Activated CD8-positive, alpha-beta T cell treated with anti-CD3 and anti-CD28 coated beads for 36 hours (primary cell): Measurements from ENCODE around the gene IL2RA. TPM values are rescaled to one million over a fixed set of nuclear protein-coding genes. Genes with fewer than 3 reads are reported as not detected.

Source experiments
- ATAC-seq: fragments of 200-7000 bp; cut with Tn5 transposase; one replicate; pipeline ENCODE4 v1.10.0; 2021; ENCODE audit warnings: mild to moderate bottlenecking, moderate library complexity
- CTCF ChIA-PET: fragments of 350-600 bp; sonication (Branson Sonifier 250); formaldehyde crosslinking; loops from one replicate; lab custom pipeline; 2021; ENCODE audit warnings: antibody characterized with exemption; lab: Charles Lee
- POLR2A ChIA-PET: fragments of 350-600 bp; sonication (Branson Sonifier 250); formaldehyde crosslinking; loops from one replicate; lab custom pipeline; 2021; ENCODE audit warnings: antibody characterized with exemption; lab: Charles Lee
- DNase-seq: peaks from one replicate; pipeline ENCODE4 v3.0.0-alpha.2; 2020
- H3K27ac Mint-ChIP-seq: one replicate; pipeline ENCODE4 v1.8.0; 2021; ENCODE audit warnings: mild to moderate bottlenecking, mixed read lengths
- H3K27me3 Mint-ChIP-seq: one replicate; pipeline ENCODE4 v1.8.0; 2021; ENCODE audit warnings: mixed read lengths
- H3K36me3 Mint-ChIP-seq: one replicate; pipeline ENCODE4 v1.8.0; 2021; ENCODE audit warnings: low read depth, mixed read lengths
- H3K4me1 Mint-ChIP-seq: one replicate; pipeline ENCODE4 v1.8.0; 2021; ENCODE audit warnings: low read depth, mixed read lengths
- H3K4me3 Mint-ChIP-seq: one replicate; pipeline ENCODE4 v1.8.0; 2021; ENCODE audit warnings: mild to moderate bottlenecking, moderate library complexity, mixed read lengths
- H3K9me3 Mint-ChIP-seq: one replicate; pipeline ENCODE4 v1.8.0; 2021; ENCODE audit warnings: mixed read lengths
- CTCF ChIP-seq: fragments of 200-600 bp; IDR thresholded peaks from one replicate; pipeline ENCODE4 v1.8.0; 2022; ENCODE audit warnings: antibody characterized with exemption, mild to moderate bottlenecking
- intact Hi-C: fragments of 100-400 bp; cut with micrococcal nuclease; formaldehyde crosslinking; loops from one replicate; pipeline ENCODE4 v1.10.0; 2022
- total RNA-seq, 2 experiments: library from RNA; stranded (reverse); gene quantifications; one replicate each; pipeline ENCODE4 v1.2.3, GENCODE V29; 2021

Gene IL2RA
- total RNA-seq, 2 experiments from 2014 or later, result 868 to 874 TPM

GRCh38 chr10:5968681-5969453 is 93.3 kb downstream of the IL2RA start:
- DNase-seq (no peak), ATAC-seq (no peak)
- intact Hi-C loops, result no loop called here
- ChIA-PET CTCF (interaction anchor here (0.9 to 1.6 kb wide), 2 partner anchors 11 to 79 kb away, joined by 3 read pairs; partner anchors contain the start of genes ANKRD16 and FBH1), POLR2A (interaction anchor here (0.5 to 0.6 kb wide), 2 partner anchors 67 to 110 kb away, joined by 3 read pairs; no protein-coding TSS in a partner anchor)
- TF ChIP-seq CTCF, result no peak
- Mint-ChIP-seq H3K9me3 (no peaks in the 10 kb centered on the region), H3K4me1 (peaks cover 34% of the 10 kb centered on the region), H3K4me3 (no peak overlapping the region), H3K27ac (no peak overlapping the region), H3K27me3 (no peaks in the 10 kb centered on the region), H3K36me3 (peaks cover 20% of the 10 kb centered on the region)

- CTCF ChIA-PET, result interaction anchor here (0.9 to 1.6 kb wide), 2 partner anchors 10 to 78 kb away, joined by 3 read pairs; partner anchors contain the start of genes ANKRD16 and FBH1
- TF ChIP-seq CTCF, result no peak
- H3K9me3 Mint-ChIP-seq, result no peaks in the 10 kb centered on the region
- H3K27me3 Mint-ChIP-seq, result no peaks in the 10 kb centered on the region
- DNase-seq (no peak), ATAC-seq (no peak)
- H3K4me3 Mint-ChIP-seq, result no peak overlapping the region
- intact Hi-C loops, result no loop called here
- POLR2A ChIA-PET, result no interaction called here
- H3K27ac Mint-ChIP-seq, result no peak overlapping the region
- H3K4me1 Mint-ChIP-seq, result peaks cover 28% of the 10 kb centered on the region
- peaks cover 24% of the 10 kb centered on the region for H3K36me3 Mint-ChIP-seq
Observed at GRCh38 chr10:5968037-5968680, 94.0 kb downstream of the IL2RA start.

GRCh38 chr10:5965266-5965665 is 96.9 kb downstream of the IL2RA start:
- intact Hi-C loops, result no loop called here
- POLR2A ChIA-PET, result interaction anchor here (1.0 to 1.3 kb wide), 2 partner anchors 11 to 79 kb away, joined by 3 to 4 read pairs; no protein-coding TSS in a partner anchor
- DNase-seq (no peak), ATAC-seq (no peak)
- H3K27me3 Mint-ChIP-seq, result no peaks in the 10 kb centered on the region
- no peak for TF ChIP-seq CTCF
- peaks cover 34% of the 10 kb centered on the region for H3K36me3 Mint-ChIP-seq
- no peaks in the 10 kb centered on the region for H3K9me3 Mint-ChIP-seq
- H3K27ac Mint-ChIP-seq, result no peak overlapping the region
- H3K4me3 Mint-ChIP-seq, result no peak overlapping the region
- CTCF ChIA-PET, result no interaction called here
- H3K4me1 Mint-ChIP-seq, result peaks cover 7% of the 10 kb centered on the region

- CTCF ChIA-PET, result no interaction called here
- H3K27ac Mint-ChIP-seq, result no peak overlapping the region
Observed at GRCh38 chr10:5964736-5965135, 97.4 kb downstream of the IL2RA start.

More at GRCh38 chr10:5964736-5965135, 97.4 kb downstream of the IL2RA start:
- POLR2A ChIA-PET, result interaction anchor here (1.0 to 1.3 kb wide), 2 partner anchors 12 to 78 kb away, joined by 3 to 4 read pairs; no protein-coding TSS in a partner anchor
- intact Hi-C loops, result no loop called here
- Mint-ChIP-seq H3K36me3 (peaks cover 36% of the 10 kb centered on the region), H3K27me3 (no peaks in the 10 kb centered on the region), H3K4me3 (no peak overlapping the region), H3K4me1 (peaks cover 2% of the 10 kb centered on the region), H3K9me3 (no peaks in the 10 kb centered on the region)
- TF ChIP-seq CTCF, result no peak
- DNase-seq (no peak), ATAC-seq (no peak)
